HG03378 (cell line): ENCODE data around the gene LRRC28.

Source experiments
- ATAC-seq: cut with Tn5 transposase; IDR thresholded peaks from one replicate; pipeline ENCODE4 v1.9.1; 2021; ENCODE audit warnings: mild to moderate bottlenecking, moderate library complexity; ENCODE audit not compliant: unreplicated experiment

The LRRC28 gene

DNA sequence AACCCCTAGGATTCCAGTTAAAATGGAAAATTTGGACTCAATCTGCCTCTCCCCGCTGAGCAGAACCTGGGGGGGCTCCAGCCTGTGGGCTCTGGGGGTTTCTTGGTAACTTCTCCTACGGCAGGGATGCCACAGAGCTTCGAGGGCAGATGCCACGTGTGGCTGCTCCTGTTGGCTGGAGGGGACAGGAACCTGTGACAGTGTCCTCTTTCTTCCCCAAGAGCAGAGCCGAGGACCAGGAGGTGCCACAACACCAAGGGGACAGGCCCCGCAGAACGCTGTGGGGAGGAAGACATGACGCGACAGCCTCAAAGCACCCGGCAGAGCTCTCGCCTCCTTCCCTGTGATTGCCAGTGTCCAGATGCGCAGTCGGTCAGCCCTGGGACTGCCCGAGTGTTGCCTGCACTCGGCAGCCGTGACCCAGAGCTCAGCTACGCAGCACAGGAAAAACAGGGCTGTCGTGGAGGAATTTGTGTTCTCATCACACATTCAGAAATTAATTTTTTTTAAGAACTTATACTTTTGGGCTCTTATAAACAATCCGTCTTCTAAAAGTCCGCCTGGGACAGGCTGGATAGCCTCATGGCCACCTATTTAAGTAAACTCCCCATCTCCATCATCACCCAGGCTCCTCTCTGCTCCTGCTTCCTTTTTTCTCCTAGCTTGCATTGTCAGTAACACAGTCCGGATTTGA is 182.6 kb downstream of the LRRC28 start:
- no peak for ATAC-seq

DNA sequence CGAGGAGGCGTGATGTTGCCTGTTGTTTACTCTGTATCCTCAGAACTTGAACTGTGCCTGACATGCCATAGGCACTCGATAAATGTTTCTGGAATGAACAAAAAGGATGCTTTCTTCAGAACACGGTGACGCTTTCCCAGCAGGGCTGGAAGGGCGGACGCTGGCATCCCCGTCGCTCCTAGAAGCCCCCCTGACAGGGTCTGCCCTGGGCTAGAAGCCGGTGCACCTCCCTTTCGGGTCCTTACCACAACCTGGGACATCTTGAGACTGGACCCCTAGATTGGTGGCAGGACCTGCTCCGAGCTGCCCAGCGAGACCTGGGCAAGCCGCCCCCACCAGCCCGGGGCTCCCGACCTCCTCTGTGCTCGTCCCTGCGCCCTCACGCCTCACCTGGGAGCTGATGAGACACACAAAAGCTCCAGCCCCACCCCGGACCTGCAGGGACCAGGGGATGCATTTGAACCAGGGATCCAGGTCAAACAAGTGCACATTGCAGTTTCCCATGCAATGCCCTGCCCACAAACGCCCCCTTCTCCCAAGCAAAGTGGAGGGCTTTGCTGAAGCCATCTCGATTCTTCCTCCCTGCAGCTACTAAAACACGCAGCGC is 183.3 kb downstream of the LRRC28 start:
- no peak for ATAC-seq

DNA sequence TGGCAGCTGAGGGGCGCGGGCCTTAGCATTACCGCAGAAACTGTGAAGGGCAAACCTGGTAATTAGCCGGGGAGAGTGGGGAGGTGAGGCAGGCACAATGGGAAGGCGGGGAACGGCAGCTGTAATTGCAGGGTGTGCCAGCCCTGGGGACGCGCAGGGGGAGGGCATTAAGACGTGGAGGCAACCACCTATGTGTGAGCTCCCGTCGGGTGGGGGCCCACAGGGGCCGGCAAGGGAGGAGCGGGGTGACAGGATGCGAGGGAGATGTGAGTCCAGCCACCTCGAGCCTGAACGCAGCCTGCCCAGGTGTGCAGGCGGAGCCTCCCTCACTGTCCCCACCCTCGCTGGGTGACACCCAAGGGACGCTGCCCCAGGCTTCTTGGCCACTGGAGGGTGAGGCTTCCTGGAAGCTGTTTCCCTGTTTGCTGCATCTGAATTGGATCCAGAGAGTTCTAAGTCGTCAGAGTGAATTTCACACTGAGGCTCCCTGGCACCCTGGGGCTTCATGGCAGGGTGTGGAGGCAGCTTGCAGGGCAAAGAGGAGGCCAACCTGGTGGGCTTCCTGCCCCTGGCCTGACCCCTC is 183.9 kb downstream of the LRRC28 start:
- no peak for ATAC-seq

DNA sequence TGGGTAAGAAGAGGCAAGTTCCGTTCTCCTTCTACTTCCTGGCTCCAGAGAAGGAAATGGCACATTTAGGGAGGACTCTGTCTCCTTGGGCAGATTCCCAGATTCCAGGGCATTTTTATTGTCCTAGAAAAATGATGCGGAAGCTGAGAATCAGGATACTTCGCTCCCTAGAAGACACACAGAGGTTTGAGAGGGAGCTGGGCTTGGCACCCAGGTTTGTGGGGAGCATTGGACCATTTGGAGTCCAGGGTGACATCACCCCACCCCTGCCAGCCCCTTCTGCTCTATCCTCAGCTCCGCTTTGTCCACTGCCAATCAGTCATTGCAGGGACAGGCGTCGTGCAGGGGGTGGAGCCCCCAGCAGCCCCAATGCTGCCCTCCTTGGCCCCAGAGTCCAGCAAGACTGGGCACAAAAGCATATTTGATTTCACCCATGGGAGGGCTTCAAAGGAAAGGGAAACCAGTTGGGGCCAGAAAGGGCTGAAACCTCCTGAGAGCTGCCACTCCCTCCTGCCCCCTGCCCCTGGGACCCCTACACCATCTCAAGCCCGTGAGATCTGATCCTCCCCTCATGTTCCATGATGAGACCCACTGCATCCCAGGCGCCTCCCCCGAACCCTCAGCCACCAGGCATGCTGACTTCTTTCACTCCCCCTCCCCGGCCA is 184.7 kb downstream of the LRRC28 start:
- ATAC-seq = no peak

DNA sequence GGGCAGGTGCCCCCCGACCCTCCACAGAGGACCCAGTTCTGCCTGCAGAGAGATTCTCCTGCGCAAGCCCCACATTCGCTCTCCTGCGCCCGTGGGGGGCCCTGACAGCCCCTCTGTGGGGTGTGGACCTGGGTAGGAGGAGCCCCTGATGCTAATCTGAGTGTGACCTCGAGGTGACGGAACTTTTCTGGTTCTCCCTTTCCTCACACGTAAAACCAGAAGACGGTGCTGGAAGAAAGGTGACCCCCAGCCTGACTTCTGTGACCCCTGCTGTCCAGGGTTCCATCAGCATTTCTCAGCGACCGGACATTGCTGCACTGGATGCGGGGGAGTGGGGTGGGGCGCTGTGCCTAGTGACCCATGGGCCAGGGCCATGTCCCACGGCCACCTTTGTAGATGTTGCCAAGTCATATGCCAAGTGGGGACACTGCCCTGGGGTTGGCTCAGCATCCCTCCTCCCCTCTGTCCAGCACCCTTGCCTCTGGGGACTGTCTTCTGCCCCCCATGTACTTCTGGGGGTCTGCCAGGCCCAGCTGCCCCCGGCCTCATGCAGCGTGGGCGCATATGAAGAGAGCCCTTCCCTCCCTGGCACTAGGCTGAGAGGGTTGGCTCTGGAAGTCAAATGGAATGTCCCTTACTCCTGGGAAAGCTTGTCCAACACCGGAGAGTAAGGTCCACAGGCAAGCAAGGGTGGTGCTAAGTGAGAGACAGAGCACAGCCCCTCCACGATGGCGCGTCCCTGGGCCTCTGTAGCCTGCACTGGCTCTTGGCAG is 185.4 kb downstream of the LRRC28 start:
- no peak for ATAC-seq

DNA sequence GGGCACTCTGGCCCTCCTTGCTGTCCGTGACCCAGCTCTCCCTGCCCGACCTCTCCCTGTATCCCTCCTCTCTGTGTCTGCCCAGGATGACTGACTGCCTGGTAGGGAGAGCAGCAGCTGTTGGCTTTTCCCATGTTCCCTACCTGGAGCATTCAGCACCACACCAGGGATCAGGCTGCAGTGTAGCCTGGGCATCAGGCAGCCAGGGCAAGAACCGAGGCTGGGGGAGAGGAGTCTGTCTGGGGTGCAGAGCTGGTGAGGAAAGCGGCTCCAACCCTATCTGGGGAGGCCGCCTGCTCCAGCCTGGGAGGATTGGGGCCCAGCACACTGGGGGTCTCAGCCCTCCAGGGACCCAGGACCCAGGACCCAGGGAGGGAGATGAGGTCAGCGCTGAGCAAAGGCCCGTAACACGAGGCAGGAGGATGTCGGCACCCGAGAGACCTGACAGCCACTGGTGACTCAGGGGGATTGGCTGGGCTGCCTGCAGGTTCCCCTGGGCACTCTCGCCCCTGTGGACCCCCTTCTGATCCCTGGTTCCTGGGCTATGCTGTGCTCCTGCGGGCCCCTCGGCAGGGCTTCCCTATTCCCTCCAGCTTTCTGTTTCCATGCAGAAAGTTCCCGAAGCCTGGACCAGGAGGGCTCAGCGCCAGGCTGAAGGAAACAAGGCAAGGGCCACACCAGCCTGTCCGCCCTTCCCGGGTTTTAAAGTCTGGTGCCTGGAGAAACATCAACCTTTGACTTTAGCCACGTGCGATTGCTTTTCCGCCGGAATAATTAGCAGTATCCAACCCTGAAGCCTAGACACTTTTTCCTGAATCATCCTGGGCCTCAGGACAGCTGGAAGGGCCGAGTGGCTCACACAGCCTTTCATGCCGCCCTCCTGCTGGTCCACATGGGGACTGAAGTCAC is 186.3 kb downstream of the LRRC28 start:
- ATAC-seq = no peak

DNA sequence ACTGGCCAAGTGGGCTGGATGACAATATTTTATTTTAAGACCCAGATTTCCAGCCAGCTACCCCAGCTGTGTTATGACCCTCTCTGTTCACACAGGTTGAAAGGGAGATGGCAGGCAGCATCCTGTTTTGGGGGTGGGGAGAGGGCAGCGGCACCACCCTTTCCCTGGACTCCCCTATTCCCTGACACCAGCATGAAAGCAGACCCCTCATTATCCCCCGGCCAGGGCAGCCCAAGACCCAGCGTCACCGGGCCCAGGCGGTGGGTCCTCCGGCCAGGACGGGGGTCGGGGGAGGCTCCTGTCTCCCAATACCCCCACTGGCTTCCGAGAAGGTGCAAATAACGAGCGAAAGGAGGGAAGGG is 186.9 kb downstream of the LRRC28 start:
- no peak for ATAC-seq

DNA sequence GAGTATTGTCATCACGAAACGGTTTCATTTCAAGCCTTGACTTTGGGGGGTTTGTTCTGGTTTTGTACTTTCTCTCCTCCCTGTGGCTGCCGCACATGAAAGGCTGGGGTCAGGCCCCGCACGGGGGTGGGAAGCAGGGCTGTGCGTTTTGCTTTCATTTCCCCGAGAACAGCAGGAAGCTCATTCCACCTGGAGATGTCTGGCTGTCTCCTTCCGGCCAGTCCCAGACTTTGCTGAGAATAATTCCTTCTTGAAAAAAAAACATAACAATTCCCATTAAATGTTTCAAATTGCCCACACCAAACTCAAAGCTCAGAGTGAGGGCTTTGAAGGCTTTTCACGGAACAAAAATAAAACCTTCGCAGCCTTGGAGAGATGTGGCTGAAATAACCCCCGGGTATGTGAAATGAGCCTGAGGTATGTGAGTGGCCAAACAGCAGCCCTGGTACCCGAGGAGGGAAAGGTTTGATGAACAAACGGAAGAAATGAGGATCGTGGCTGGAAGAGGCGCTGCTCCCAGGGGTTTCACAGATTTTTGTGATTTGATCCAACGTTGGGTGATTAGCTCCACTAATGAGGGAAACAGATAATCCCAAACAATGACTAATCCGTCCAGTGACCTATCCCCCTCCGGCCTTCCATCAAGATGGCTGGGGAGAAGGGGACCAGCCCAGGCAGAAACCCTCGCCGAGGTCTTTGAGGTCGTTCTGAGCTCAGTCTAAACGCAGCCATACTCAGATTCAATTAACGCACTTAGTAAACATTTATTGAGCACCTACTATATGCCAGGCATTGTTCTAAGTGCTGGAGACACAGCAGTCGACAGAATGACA is 187.6 kb downstream of the LRRC28 start:
- ATAC-seq = no peak

DNA sequence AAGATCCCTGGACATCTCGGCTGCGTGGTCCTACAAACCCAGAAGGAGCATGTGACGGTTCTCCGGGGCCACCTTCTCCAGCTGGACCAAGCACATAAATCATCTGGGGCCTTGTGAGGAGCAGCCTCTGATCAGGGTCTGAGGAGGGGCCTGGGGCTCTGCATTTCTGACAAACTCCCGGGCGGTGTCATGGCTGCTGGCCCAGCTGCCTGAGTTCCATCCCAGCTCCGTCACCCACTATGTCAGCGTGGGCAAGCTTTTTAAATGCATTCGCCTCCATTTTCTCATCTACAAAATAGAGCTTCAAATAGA is 188.2 kb downstream of the LRRC28 start:
- ATAC-seq = no peak

DNA sequence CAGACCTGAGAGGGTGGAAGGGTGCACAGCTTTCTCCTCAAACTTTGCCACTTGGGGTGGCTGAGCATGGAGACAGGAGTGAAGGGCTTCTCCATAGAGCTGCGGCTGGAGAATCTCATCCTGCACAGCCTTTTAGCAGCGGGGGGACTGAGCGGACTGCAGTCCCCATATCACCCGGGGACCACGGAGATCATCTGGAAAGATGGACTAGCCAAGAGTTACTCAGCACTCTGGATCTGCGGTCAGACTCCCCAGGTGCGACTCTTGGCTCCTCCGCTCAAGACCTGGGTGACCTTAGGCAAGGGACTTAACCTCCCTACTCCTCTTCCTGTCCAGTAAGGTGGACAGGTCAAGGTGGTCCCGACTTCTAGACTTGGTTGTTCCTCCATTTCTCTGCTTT is 188.7 kb downstream of the LRRC28 start:
- ATAC-seq = no peak
